HepG2 (cell line): ENCODE measurements around the gene MAP2K2. TPM values are rescaled to one million over a fixed set of nuclear protein-coding genes. Genes with fewer than 3 reads are reported as not detected.
A peak's percentile ranks its signal among the peaks of the same experiment; 100 is the strongest.

Source experiments
- ATAC-seq: fragments of 200-7000 bp; cut with Tn5 transposase; 3 replicates; pipeline ENCODE4 v1.9.1; 2020; ENCODE audit warnings: mild to moderate bottlenecking, moderate library complexity
- BruUV-seq: library from RNA; stranded (reverse); fragments of 400-500 nt; replicated peaks from 2 replicates; lab custom pipeline; 2021; lab: Mats Ljungman, UMichigan
- CTCF ChIA-PET: fragments of 300-600 bp; formaldehyde crosslinking; extraction: SDS; loops from one replicate; lab custom pipeline; 2021; ENCODE audit warnings: low total read pairs, inconsistent platforms, low intra/inter-chr PET ratio; lab: Yijun Ruan, JAX
- POLR2A ChIA-PET: fragments of 350-600 bp; sonication (Branson Sonifier 250); formaldehyde crosslinking; loops from one replicate; lab custom pipeline; 2020; ENCODE audit warnings: antibody characterized with exemption, inconsistent platforms; lab: Yijun Ruan, JAX
- DNase-seq: peaks from one replicate; pipeline ENCODE4 v3.0.0-alpha.2; 2015; ENCODE audit warnings: low spot score
- FAIRE-seq: peaks from 3 replicates; lab custom pipeline; 2011; peaks lifted over from hg19 to GRCh38; lab: Jason Lieb, UNC
- H2AFZ ChIP-seq: one replicate; pipeline ENCODE4 v1.6.1; 2011; ENCODE audit warnings: low read length, inconsistent platforms
- H3K27ac ChIP-seq: fragments of 300-600 bp; 3 replicates; pipeline ENCODE4 v1.8.0; 2011; ENCODE audit warnings: mixed run types, mild to moderate bottlenecking, mixed read lengths, low read length, inconsistent platforms; ENCODE audit not compliant: insufficient read depth; ENCODE audit errors: extremely low read length
- H3K27me3 ChIP-seq, 2 experiments: fragments of 200-600 bp in 1 of 2; 2 replicates in 1 of 2; 3 replicates in 1 of 2; pipeline versions ENCODE4 v1.6.0 to v1.8.0; 2011; ENCODE audit warnings: low read length in 2 of 2, mild to moderate bottlenecking in 2 of 2, moderate library complexity in 2 of 2, inconsistent platforms in 1 of 2; ENCODE audit not compliant: insufficient read depth in 2 of 2, control insufficient read depth in 1 of 2
- H3K36me3 ChIP-seq, 2 experiments: fragments of 200-600 bp in 1 of 2; replicated peaks in 1 of 2; 2 replicates in 1 of 2; 3 replicates in 1 of 2; pipeline versions ENCODE4 v1.5.1 to v1.8.0; 2011; ENCODE audit warnings: low read length in 2 of 2, inconsistent platforms in 1 of 2; ENCODE audit not compliant: insufficient read depth in 2 of 2, control insufficient read depth in 1 of 2
- H3K4me1 ChIP-seq: 2 replicates; pipeline ENCODE4 v1.5.1; 2012; ENCODE audit warnings: low read length, inconsistent platforms; ENCODE audit not compliant: insufficient read depth
- H3K4me2 ChIP-seq: 2 replicates; pipeline ENCODE4 v1.6.0; 2011; ENCODE audit warnings: low read depth, low read length, inconsistent platforms
- H3K4me3 ChIP-seq, 3 experiments: fragments of 200-600 bp in 1 of 3; sonication (generic), shearing (Covaris generic) in 1 of 3; replicated peaks in 1 of 3; 2 replicates each; pipeline ENCODE4 v1.5.1; 2011 to 2016; ENCODE audit warnings: low read length in 3 of 3, inconsistent platforms in 2 of 3, low read depth in 2 of 3, mild to moderate bottlenecking in 2 of 3, control low read depth in 1 of 3, mixed read lengths in 1 of 3; ENCODE audit not compliant: insufficient read depth in 1 of 3
- H3K79me2 ChIP-seq: one replicate; pipeline ENCODE4 v1.6.1; 2011; ENCODE audit warnings: low read length, inconsistent platforms; ENCODE audit not compliant: insufficient read depth
- H3K9ac ChIP-seq: 2 replicates; pipeline ENCODE4 v1.6.0; 2011; ENCODE audit warnings: mild to moderate bottlenecking, low read depth, low read length, inconsistent platforms; ENCODE audit not compliant: insufficient read depth
- H3K9me3 ChIP-seq: 2 replicates; pipeline ENCODE4 v1.5.1; 2012; ENCODE audit warnings: mild to moderate bottlenecking, low read length
- H4K20me1 ChIP-seq: 2 replicates; pipeline ENCODE4 v1.6.0; 2011; ENCODE audit warnings: inconsistent platforms, mild to moderate bottlenecking, low read length, moderate library complexity; ENCODE audit not compliant: insufficient read depth
- CHD4 ChIP-seq: fragments of 200-600 bp; sonication (generic); IDR thresholded peaks from 2 replicates; pipeline ENCODE4 v1.7.0; 2017; ENCODE audit warnings: mild to moderate bottlenecking, low read length, borderline replicate concordance
- IKZF5 ChIP-seq: IDR thresholded peaks from 2 replicates; pipeline ENCODE4 v1.6.1; 2018; ENCODE audit warnings: missing genetic modification reagents, mild to moderate bottlenecking, missing compliant biosample characterization
- KDM1A ChIP-seq: IDR thresholded peaks from 2 replicates; pipeline ENCODE4 v1.6.1; 2016; ENCODE audit warnings: missing compliant biosample characterization
- ZC3H4 ChIP-seq: sonication (generic); formaldehyde crosslinking; IDR thresholded peaks from 2 replicates; pipeline ENCODE4 v1.4.0; 2020; ENCODE audit warnings: missing genetic modification reagents, borderline replicate concordance
- ZFP36 ChIP-seq: fragments of 150-350 bp; IDR thresholded peaks from 2 replicates; pipeline ENCODE4 v1.6.1; 2018; ENCODE audit warnings: borderline replicate concordance, low read length, low read depth; ENCODE audit not compliant: partially characterized antibody
- ZNF768 ChIP-seq: sonication (generic); formaldehyde crosslinking; IDR thresholded peaks from 2 replicates; pipeline ENCODE4 v1.4.0; 2020; ENCODE audit warnings: missing genetic modification reagents
- WGBS: methylation state at CpG from one replicate; pipeline ENCODE4 v1.1.6; 2017; ENCODE audit warnings: low lambda C conversion rate; 5-methylcytosine and 5-hydroxymethylcytosine counted together
- in situ Hi-C: cut with HindIII; loops from 2 replicates; pipeline ENCODE4 v1.10.0; 2017; ENCODE audit warnings: low pct_unique_long_range_greater_than_20kb; ENCODE audit not compliant: extremely low pct_ligation_motif_present
- intact Hi-C: fragments of 100-400 bp; cut with micrococcal nuclease; formaldehyde crosslinking; loops from one replicate; pipeline ENCODE4 v1.10.0; 2022; ENCODE audit not compliant: unreplicated experiment
- polyA plus RNA-seq, 8 experiments: library from polyadenylated mRNA; depleted of rRNA in 3 of 8; stranded (reverse) in 7 of 8; unstranded in 1 of 8; fragments of >200 nt; fragmentation: Illumina TruSeq in 4 of 8; extraction: Trizol in 4 of 8; gene quantifications; 2 replicates each; pipeline versions ENCODE4 v1.2.1 to v1.2.3, GENCODE V29; 2011 to 2016; ENCODE audit warnings: low read depth in 4 of 8, missing spikeins in 1 of 8, mixed read lengths in 1 of 8; ENCODE audit not compliant: insufficient read depth in 1 of 8
- total RNA-seq, 5 experiments: library from RNA; depleted of rRNA; stranded (reverse); fragments of >200 nt; fragmentation: Illumina TruSeq; extraction: Trizol; gene quantifications; 2 replicates each; pipeline ENCODE4 v1.2.3, GENCODE V29; 2016; ENCODE audit warnings: low read depth in 1 of 5

MAP2K2 gene
- total and polyA plus RNA-seq, 2 of the 13 experiments (the other 11 are each of a cell fraction or from before 2014, with no cell fraction given): 70.3 to 80.9 TPM

- Histone ChIP-seq H3K9me3 (no peaks in the 10 kb centered on the region), H3K36me3 (no peaks in the 10 kb centered on the region), H3K4me3 (no peak overlapping the region), H3K79me2 (peaks cover 3% of the 10 kb centered on the region), H3K9ac (no peak overlapping the region), H3K4me1 (peaks cover 25% of the 10 kb centered on the region), H2AFZ (no peak overlapping the region), H4K20me1 (no peaks in the 10 kb centered on the region), H3K27me3 (no peaks in the 10 kb centered on the region), H3K4me2 (no peak overlapping the region), H3K27ac (no peak overlapping the region)
- DNase-seq (no peak), FAIRE-seq (no peak), ATAC-seq (no peak)
- POLR2A ChIA-PET: no interaction called here
- WGBS: 62% methylated on average over 12 of the region's 12 CpGs
- no TSS peak for BruUV-seq
- in situ Hi-C loops: no loop called here
- TF ChIP-seq ZC3H4 (CRISPR knock-in tag) (no peak), KDM1A (0 out of 2 replicates have a peak, but pooled peaks have one; percentile 16), IKZF5 (CRISPR knock-in tag) (no peak), ZNF768 (CRISPR knock-in tag) (peak; percentile 84), CHD4 (0 out of 2 replicates have a peak, but pooled peaks have one; percentile 60), ZFP36 (peak; percentile 66)
- CTCF ChIA-PET: no interaction called here
- intact Hi-C loops: loop anchor here (5.0 kb wide), 1 partner anchor 583 kb away; no protein-coding TSS in a partner anchor
Observed at GRCh38 chr19:4069331-4069959, 54.5 kb downstream of the MAP2K2 start.
